ENCODE measurements around the gene PXT1.
"Not testable (repeated sequence)": the region's sequence is repeated elsewhere in the genome, so short reads cannot be mapped to it uniquely, and the experiment has no call there.

PXT1 gene

DNA sequence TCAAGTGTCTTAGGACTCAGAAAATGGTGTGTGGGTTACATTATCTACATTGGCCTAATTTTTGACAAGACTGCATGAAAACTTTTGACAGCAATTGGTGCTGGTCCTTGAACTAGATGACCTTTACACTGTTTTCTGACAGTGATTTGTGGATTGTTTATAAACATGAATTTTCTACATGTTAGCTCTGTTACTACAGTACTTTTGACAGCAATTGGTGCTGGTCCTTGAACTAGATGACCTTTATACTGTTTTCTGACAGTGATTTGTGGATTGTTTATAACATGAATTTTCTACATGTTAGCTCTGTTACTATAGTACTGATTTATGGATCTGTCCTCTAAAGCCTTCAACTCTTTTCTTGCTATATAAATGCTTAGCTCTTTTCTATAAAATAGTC lies 16.8 kb upstream of the PXT1 start:
- no peak overlapping the region for H4K5ac ChIP-seq (ENCODE audit: low read length)
- H4K8ac ChIP-seq (ENCODE audit: low read depth, low read length) = no peak overlapping the region
- no peak overlapping the region for H3K4me3 ChIP-seq (ENCODE audit: low read length)
- no peaks in the 10 kb centered on the region for H3K36me3 ChIP-seq (ENCODE audit: control insufficient read depth, insufficient read depth, low read length)
- H2BK15ac ChIP-seq (replicated peaks; ENCODE audit: low read depth) = no peak overlapping the region
- H3K4me2 ChIP-seq (ENCODE audit: low read length) = no peak overlapping the region
- peaks cover 23% of the 10 kb centered on the region for H3K79me2 ChIP-seq (ENCODE audit: control insufficient read depth, insufficient read depth, low read length)
- H3K4me1 ChIP-seq (ENCODE audit: control insufficient read depth, low read depth, low read length) = no peaks in the 10 kb centered on the region
- DNase-seq = no peak
- H3K79me1 ChIP-seq (ENCODE audit: low read length) = peaks cover 7% of the 10 kb centered on the region
- H3K9ac ChIP-seq (ENCODE audit: low read length) = no peak overlapping the region
- no peak overlapping the region for H3K23ac ChIP-seq (ENCODE audit: low read length)
- H3K27ac ChIP-seq (ENCODE audit: low read depth, low read length) = no peak overlapping the region
- no peak overlapping the region for H3K18ac ChIP-seq (ENCODE audit: low read length)
- no peak overlapping the region for H3K4ac ChIP-seq (ENCODE audit: low read depth, low read length)
- no peak overlapping the region for H2BK120ac ChIP-seq (ENCODE audit: low read depth, low read length)
- H3K27me3 ChIP-seq (ENCODE audit: insufficient read depth, low read length, poor library complexity) = no peaks in the 10 kb centered on the region
- H2AK5ac ChIP-seq (ENCODE audit: low read length) = no peak overlapping the region
- no peak overlapping the region for H2BK5ac ChIP-seq (ENCODE audit: low read length)
- H3K56ac ChIP-seq (ENCODE audit: low read length) = no peak overlapping the region

DNA sequence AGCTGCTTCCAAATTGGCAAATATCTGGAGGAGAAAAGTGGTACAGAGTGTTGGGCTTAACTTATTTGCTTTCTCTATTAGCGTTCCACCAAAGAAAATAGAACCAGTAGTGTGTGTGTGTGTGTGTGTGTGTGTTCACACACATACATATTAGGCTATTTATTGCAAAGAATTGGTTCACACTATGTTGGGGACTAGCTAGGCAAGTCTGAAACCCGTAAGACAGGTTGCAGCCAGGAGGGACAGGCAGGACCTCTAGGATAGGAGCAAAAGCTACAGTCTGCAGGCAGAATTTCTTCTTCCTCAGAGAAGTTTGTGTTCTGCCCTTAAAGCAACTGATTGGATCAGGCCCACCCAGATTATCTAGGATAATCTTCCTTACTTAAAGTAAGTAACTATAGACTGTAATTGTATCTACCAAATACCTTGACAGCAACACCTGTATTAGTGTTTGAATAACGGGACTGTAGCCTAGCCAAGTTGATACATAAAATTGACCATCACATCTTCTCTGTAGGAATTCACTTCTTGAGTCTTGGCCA lies 12.9 kb upstream of the PXT1 start:
- H3K9ac ChIP-seq (ENCODE audit: low read length) = no peak overlapping the region
- no peak overlapping the region for H3K4ac ChIP-seq (ENCODE audit: low read depth, low read length)
- H3K79me2 ChIP-seq (ENCODE audit: control insufficient read depth, insufficient read depth, low read length) = peaks cover 16% of the 10 kb centered on the region
- no peak overlapping the region for H3K18ac ChIP-seq (ENCODE audit: low read length)
- no peak overlapping the region for H3K56ac ChIP-seq (ENCODE audit: low read length)
- H2BK5ac ChIP-seq (ENCODE audit: low read length) = no peak overlapping the region
- H4K5ac ChIP-seq (ENCODE audit: low read length) = no peak overlapping the region
- no CpG with 5 or more reads among the region's 3 CpGs for WGBS (ENCODE audit: extremely low coverage, insufficient coverage, low lambda C conversion rate)
- DNase-seq = no peak
- no peak overlapping the region for H3K4me3 ChIP-seq (ENCODE audit: low read length)
- no peak overlapping the region for H2BK120ac ChIP-seq (ENCODE audit: low read depth, low read length)
- H3K23ac ChIP-seq (ENCODE audit: low read length) = no peak overlapping the region
- H3K79me1 ChIP-seq (ENCODE audit: low read length) = peaks cover 6% of the 10 kb centered on the region
- H2AK5ac ChIP-seq (ENCODE audit: low read length) = no peak overlapping the region
- no peak overlapping the region for H2BK15ac ChIP-seq (replicated peaks; ENCODE audit: low read depth)
- H3K4me1 ChIP-seq (ENCODE audit: control insufficient read depth, low read depth, low read length) = no peaks in the 10 kb centered on the region
- no peak overlapping the region for H4K8ac ChIP-seq (ENCODE audit: low read depth, low read length)
- H3K36me3 ChIP-seq (ENCODE audit: control insufficient read depth, insufficient read depth, low read length) = no peaks in the 10 kb centered on the region
- no peaks in the 10 kb centered on the region for H3K27me3 ChIP-seq (ENCODE audit: insufficient read depth, low read length, poor library complexity)
- H3K4me2 ChIP-seq (ENCODE audit: low read length) = no peak overlapping the region
- H3K27ac ChIP-seq (ENCODE audit: low read depth, low read length) = no peak overlapping the region

DNA sequence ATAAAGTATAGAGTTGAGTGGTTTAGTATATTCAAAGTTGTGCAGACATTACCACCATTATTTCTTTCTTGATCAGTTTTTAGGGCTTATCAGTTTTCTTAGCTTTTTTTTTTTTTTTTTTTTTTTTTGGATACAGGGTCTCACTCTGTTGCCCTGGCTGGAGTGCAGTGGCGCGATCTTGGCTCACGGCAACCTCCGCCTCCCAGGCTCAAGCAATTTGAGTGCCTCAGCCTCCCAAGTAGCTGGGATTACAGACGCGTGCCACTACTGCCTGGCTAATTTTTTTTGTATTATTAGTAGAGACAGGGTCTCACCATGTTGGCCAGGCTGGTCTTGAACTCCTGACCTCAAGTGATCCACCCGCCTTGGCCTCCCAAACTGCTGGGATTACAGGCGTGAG lies 10.2 kb upstream of the PXT1 start:
- not testable (repeated sequence) for H3K4me1 ChIP-seq (ENCODE audit: control insufficient read depth, low read depth, low read length); H3K79me1 ChIP-seq (ENCODE audit: low read length)
- no CpG with 5 or more reads among the region's 8 CpGs for WGBS (ENCODE audit: extremely low coverage, insufficient coverage, low lambda C conversion rate)

DNA sequence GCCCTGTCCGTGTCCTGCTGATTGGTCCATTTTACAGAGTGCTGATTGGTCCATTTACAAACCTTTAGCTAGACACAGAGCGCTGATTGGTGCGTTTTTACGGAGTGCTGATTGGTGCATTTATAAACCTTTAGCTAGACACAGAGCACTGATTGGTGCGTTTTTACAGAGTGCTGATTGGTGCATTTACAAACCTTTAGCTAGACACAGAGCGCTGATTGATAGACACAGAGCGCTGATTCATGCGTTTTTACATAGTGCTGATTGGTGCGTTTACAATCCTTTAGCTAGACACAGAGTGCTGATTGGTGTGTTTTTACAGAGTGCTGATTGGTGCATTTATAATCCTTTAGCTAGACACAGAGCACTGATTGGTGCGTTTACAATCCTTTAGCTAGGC lies 6.5 kb upstream of the PXT1 start:
- not testable (repeated sequence) for H3K18ac ChIP-seq (ENCODE audit: low read length); H3K4me2 ChIP-seq (ENCODE audit: low read length); H3K23ac ChIP-seq (ENCODE audit: low read length); H2AK5ac ChIP-seq (ENCODE audit: low read length); H2BK5ac ChIP-seq (ENCODE audit: low read length); H2BK120ac ChIP-seq (ENCODE audit: low read depth, low read length); H3K4ac ChIP-seq (ENCODE audit: low read depth, low read length); H3K27me3 ChIP-seq (ENCODE audit: insufficient read depth, low read length, poor library complexity); H3K79me1 ChIP-seq (ENCODE audit: low read length); H3K4me1 ChIP-seq (ENCODE audit: control insufficient read depth, low read depth, low read length); H3K56ac ChIP-seq (ENCODE audit: low read length); H2BK15ac ChIP-seq (replicated peaks; ENCODE audit: low read depth); H3K27ac ChIP-seq (ENCODE audit: low read depth, low read length); H4K8ac ChIP-seq (ENCODE audit: low read depth, low read length); H3K36me3 ChIP-seq (ENCODE audit: control insufficient read depth, insufficient read depth, low read length); H4K5ac ChIP-seq (ENCODE audit: low read length); H3K9ac ChIP-seq (ENCODE audit: low read length); H3K4me3 ChIP-seq (ENCODE audit: low read length); DNase-seq
- no CpG with 5 or more reads among the region's 10 CpGs for WGBS (ENCODE audit: extremely low coverage, insufficient coverage, low lambda C conversion rate)
- H3K79me2 ChIP-seq (ENCODE audit: control insufficient read depth, insufficient read depth, low read length) = peaks cover 30% of the 10 kb centered on the region

More for the DNA sequence above, 10.2 kb upstream of the PXT1 start:
- not testable (repeated sequence) for H3K27me3 ChIP-seq (ENCODE audit: insufficient read depth, low read length, poor library complexity); H3K4me3 ChIP-seq (ENCODE audit: low read length); H4K5ac ChIP-seq (ENCODE audit: low read length); H3K36me3 ChIP-seq (ENCODE audit: control insufficient read depth, insufficient read depth, low read length); H2BK120ac ChIP-seq (ENCODE audit: low read depth, low read length); H3K23ac ChIP-seq (ENCODE audit: low read length); H3K4ac ChIP-seq (ENCODE audit: low read depth, low read length); H3K9ac ChIP-seq (ENCODE audit: low read length); H3K18ac ChIP-seq (ENCODE audit: low read length); H2AK5ac ChIP-seq (ENCODE audit: low read length); H2BK5ac ChIP-seq (ENCODE audit: low read length); H4K8ac ChIP-seq (ENCODE audit: low read depth, low read length); H3K56ac ChIP-seq (ENCODE audit: low read length); DNase-seq; H3K27ac ChIP-seq (ENCODE audit: low read depth, low read length); H3K4me2 ChIP-seq (ENCODE audit: low read length); H2BK15ac ChIP-seq (replicated peaks; ENCODE audit: low read depth)
- peaks cover 29% of the 10 kb centered on the region for H3K79me2 ChIP-seq (ENCODE audit: control insufficient read depth, insufficient read depth, low read length)

DNA sequence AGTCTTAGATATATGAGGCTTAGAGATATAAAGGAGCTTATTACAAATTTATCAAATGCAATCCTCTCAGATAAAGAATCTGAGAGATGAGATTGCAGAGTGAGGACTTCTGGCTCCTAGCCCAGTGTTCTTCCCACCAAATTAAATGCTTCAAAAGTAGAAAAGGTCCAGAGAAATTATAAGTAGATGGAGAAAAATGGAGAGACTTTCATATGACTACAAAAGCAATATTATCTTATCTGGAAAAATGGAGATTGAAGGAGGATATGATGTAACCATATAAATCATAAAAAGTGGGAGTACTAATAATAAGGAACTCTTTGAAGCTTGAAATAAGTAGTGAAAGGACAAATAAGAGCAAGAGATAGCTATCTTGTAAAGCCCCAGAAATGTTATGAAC lies 3.0 kb upstream of the PXT1 start:
- DNase-seq = no peak
- Histone ChIP-seq H3K27me3 (ENCODE audit: insufficient read depth, low read length, poor library complexity) (no peaks in the 10 kb centered on the region), H3K9ac (ENCODE audit: low read length) (no peak overlapping the region), H3K79me2 (ENCODE audit: control insufficient read depth, insufficient read depth, low read length) (peaks cover 33% of the 10 kb centered on the region), H2BK15ac (replicated peaks; ENCODE audit: low read depth) (no peak overlapping the region), H3K4ac (ENCODE audit: low read depth, low read length) (no peak overlapping the region), H3K56ac (ENCODE audit: low read length) (no peak overlapping the region), H3K18ac (ENCODE audit: low read length) (no peak overlapping the region), H3K23ac (ENCODE audit: low read length) (no peak overlapping the region), H3K4me3 (ENCODE audit: low read length) (no peak overlapping the region), H3K27ac (ENCODE audit: low read depth, low read length) (no peak overlapping the region), H3K79me1 (ENCODE audit: low read length) (peaks cover 9% of the 10 kb centered on the region), H3K4me2 (ENCODE audit: low read length) (no peak overlapping the region), H2BK120ac (ENCODE audit: low read depth, low read length) (no peak overlapping the region), H2BK5ac (ENCODE audit: low read length) (no peak overlapping the region), H3K4me1 (ENCODE audit: control insufficient read depth, low read depth, low read length) (peaks cover 3% of the 10 kb centered on the region), H4K8ac (ENCODE audit: low read depth, low read length) (no peak overlapping the region), H3K36me3 (ENCODE audit: control insufficient read depth, insufficient read depth, low read length) (no peaks in the 10 kb centered on the region), H2AK5ac (ENCODE audit: low read length) (no peak overlapping the region), H4K5ac (ENCODE audit: low read length) (no peak overlapping the region)

DNA sequence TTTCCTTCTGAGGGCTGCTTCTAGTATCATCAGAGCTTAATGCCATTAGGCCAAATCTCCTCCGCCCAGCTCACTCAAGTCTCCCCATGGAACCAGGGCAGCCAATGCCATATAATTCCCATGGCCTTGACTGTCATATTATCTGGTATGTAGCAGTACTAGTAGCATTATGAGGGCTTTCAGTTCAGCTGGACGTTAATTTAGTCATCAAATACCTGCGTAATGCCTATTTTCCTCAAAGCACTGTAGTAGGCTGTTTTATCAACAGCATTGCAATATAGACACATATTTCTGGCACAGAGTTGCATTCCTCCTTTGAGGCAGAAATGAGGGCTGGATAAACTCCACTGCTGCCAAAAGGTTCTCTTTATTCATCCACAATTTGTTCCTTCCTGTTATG lies 1.8 kb upstream of the PXT1 start:
- H4K5ac ChIP-seq (ENCODE audit: low read length) = no peak overlapping the region
- H4K8ac ChIP-seq (ENCODE audit: low read depth, low read length) = no peak overlapping the region
- H3K4me2 ChIP-seq (ENCODE audit: low read length) = peak overlapping the region; percentile 31
- no peak overlapping the region for H2BK15ac ChIP-seq (replicated peaks; ENCODE audit: low read depth)
- peak overlapping the region; percentile 97 for H3K9ac ChIP-seq (ENCODE audit: low read length)
- H2AK5ac ChIP-seq (ENCODE audit: low read length) = no peak overlapping the region
- H3K79me2 ChIP-seq (ENCODE audit: control insufficient read depth, insufficient read depth, low read length) = peaks cover 29% of the 10 kb centered on the region
- no peak overlapping the region for H2BK120ac ChIP-seq (ENCODE audit: low read depth, low read length)
- H2BK5ac ChIP-seq (ENCODE audit: low read length) = no peak overlapping the region
- no CpG with 5 or more reads among the region's 3 CpGs for WGBS (ENCODE audit: extremely low coverage, insufficient coverage, low lambda C conversion rate)
- H3K4ac ChIP-seq (ENCODE audit: low read depth, low read length) = no peak overlapping the region
- no peak for DNase-seq
- peak overlapping the region; percentile 78 for H3K56ac ChIP-seq (ENCODE audit: low read length)
- H3K27me3 ChIP-seq (ENCODE audit: insufficient read depth, low read length, poor library complexity) = no peaks in the 10 kb centered on the region
- H3K4me1 ChIP-seq (ENCODE audit: control insufficient read depth, low read depth, low read length) = peaks cover 3% of the 10 kb centered on the region
- H3K79me1 ChIP-seq (ENCODE audit: low read length) = peaks cover 9% of the 10 kb centered on the region
- no peak overlapping the region for H3K18ac ChIP-seq (ENCODE audit: low read length)
- H3K36me3 ChIP-seq (ENCODE audit: control insufficient read depth, insufficient read depth, low read length) = no peaks in the 10 kb centered on the region
- H3K23ac ChIP-seq (ENCODE audit: low read length) = no peak overlapping the region
- H3K27ac ChIP-seq (ENCODE audit: low read depth, low read length) = no peak overlapping the region
- H3K4me3 ChIP-seq (ENCODE audit: low read length) = no peak overlapping the region
